Fibroblast of mammary gland (primary cell): ENCODE measurements around the gene MC1R.
A peak's percentile ranks its signal among the peaks of the same experiment; 100 is the strongest.

Source experiments
- DNase-seq: peaks from one replicate; pipeline ENCODE4 v3.0.0-alpha.2; 2010; ENCODE audit warnings: low read depth
- H3K4me3 ChIP-seq: 2 replicates; pipeline ENCODE4 v1.5.1; 2011; ENCODE audit warnings: low read depth, mild to moderate bottlenecking, low read length, moderate library complexity; ENCODE audit not compliant: control insufficient read depth
- TF ChIP-seq, protein P1 (sequence below): conservative IDR thresholded peaks from 2 replicates; pipeline ENCODE4 v1.5.1; 2011; ENCODE audit warnings: low read depth, low read length, inconsistent platforms; ENCODE audit not compliant: control insufficient read depth, insufficient read depth

Gene MC1R

DNA sequence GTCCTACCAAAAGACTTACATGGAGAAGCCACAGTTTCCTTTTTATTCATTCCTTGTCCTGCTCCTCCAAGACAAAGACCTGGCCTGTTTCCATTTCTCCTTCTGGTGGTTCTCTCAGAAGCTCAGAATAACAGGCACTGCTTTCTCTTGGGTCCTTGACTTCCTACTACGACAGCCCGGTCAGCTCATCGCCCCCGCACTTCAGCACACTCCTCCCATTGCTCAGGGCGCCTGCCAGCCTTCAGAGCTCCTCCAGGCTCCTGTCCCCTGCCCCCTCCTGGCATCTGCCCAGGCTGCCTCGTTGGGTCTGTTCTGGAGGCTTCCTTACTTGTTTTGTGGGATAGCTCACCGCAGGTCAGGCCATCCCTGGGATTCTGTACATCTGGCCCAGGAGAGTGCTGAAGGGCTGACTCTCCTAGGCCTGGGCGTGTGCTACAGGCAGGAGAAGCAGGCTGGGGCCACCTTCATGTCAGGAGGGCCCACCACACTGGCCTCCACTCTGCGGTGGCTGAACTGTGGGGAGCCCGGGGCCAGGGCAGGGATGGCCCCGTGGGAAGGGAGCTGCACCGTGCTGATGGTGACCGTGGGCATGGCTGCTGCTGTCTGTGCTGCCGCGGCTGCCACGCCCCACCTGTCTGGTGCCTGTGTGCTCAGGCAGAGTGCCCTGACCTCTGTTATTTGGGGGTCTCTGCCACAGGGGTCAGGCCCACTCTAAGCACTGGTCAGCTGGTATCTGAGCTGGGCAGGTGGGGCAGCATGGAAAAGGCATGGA, 27.6 kb upstream of the MC1R start:
- peak; percentile 47 for DNase-seq
- TF ChIP-seq, protein P1, sequence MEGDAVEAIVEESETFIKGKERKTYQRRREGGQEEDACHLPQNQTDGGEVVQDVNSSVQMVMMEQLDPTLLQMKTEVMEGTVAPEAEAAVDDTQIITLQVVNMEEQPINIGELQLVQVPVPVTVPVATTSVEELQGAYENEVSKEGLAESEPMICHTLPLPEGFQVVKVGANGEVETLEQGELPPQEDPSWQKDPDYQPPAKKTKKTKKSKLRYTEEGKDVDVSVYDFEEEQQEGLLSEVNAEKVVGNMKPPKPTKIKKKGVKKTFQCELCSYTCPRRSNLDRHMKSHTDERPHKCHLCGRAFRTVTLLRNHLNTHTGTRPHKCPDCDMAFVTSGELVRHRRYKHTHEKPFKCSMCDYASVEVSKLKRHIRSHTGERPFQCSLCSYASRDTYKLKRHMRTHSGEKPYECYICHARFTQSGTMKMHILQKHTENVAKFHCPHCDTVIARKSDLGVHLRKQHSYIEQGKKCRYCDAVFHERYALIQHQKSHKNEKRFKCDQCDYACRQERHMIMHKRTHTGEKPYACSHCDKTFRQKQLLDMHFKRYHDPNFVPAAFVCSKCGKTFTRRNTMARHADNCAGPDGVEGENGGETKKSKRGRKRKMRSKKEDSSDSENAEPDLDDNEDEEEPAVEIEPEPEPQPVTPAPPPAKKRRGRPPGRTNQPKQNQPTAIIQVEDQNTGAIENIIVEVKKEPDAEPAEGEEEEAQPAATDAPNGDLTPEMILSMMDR, result no peak
- no peak overlapping the region for H3K4me3 ChIP-seq

DNA sequence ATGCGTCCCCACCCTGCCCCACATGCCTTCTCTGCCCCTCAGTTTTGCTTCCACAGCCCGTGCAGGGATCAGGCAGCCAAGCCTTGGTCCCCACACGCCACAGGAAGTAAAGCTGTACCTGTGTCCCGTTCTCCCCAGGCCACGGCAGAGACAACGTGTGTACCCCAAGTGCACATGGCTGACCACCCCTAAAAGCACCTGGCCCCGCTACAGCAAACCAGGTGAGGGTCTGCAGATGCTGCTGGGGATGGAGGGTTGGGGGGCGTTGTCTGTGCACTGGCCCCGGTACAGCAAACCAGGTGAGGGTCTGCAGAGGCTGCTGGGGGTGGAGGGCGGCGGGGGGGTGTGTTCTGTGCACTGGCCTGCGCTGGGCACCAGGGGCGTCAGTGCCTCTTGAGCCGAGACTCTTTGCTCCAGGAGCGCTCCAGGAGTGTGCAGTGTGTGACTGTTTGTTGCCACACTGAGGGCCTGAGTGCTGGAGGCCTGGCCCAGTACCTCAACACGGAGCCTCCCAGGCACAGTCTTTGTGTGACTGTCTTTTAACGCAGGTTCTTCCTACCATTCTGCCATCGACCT, 26.5 kb upstream of the MC1R start:
- H3K4me3 ChIP-seq, result no peak overlapping the region
- TF ChIP-seq, protein P1, result no peak
- DNase-seq, result no peak

DNA sequence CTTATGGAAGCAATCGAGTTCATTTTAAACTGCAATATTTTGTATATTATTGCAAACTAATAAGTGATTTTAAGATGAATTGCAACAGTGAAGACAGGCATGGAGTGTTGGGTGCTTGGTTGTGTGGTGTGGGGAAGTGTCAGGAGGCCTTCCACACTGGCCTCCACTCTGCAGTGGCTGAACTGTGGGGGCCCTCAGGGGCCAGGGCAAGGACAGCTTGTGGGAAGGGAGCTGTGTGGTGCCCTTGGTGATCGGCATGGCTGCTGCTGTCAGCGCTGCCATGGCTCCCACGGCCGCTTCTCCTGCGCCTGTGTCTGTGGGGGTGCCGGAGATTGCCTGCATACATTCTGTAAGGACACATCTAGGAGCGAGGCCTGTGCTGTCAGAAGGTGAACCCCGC, 26.0 kb upstream of the MC1R start:
- no peak for DNase-seq
- H3K4me3 ChIP-seq, result no peak overlapping the region
- TF ChIP-seq, protein P1, result no peak

DNA sequence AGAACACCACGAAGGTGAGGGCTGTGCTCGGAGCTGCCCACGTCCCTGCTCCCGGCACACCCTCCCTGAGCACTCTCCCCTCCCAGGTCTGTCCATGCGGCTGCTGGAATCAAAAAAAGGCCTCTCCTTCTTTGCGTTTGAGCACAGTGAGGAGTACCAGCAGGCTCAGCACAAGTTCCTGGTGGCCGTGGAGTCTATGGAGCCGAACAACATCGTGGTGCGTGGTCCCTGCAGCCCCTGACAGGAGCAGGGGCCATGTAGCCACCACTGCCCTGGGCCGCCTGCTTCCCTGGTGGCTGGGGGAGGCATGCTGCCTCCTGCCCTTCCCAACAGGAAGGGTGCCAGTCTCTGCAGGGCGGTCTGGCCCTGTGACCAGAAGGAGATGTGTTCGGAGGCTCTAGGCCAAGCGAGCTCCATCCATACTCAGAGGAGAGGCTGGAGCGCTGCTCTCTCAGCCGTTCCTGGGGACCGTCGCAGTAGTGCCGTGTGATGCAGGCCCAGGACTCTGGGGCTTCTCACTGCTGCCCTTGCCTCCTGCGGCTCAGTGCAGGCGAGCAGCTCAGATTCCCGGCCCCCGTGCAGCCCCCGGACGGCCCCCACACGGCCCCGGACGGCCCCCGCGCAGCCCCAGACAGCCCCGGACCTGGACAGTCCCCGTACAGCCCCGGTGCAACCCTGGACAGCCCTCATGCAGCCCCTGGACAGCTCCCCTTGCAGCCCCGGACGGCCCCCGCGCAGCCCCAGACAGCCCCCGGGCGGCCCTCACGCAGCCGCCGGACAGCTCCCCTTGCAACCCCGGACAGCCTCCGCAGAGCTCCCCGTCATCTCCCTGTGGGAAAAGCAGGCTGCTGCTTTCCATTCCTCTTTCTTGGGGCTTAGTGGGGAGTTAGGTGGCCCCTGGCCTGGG, 24.8 kb upstream of the MC1R start:
- TF ChIP-seq, protein P1, result no peak
- DNase-seq, result no peak
- no peak overlapping the region for H3K4me3 ChIP-seq

DNA sequence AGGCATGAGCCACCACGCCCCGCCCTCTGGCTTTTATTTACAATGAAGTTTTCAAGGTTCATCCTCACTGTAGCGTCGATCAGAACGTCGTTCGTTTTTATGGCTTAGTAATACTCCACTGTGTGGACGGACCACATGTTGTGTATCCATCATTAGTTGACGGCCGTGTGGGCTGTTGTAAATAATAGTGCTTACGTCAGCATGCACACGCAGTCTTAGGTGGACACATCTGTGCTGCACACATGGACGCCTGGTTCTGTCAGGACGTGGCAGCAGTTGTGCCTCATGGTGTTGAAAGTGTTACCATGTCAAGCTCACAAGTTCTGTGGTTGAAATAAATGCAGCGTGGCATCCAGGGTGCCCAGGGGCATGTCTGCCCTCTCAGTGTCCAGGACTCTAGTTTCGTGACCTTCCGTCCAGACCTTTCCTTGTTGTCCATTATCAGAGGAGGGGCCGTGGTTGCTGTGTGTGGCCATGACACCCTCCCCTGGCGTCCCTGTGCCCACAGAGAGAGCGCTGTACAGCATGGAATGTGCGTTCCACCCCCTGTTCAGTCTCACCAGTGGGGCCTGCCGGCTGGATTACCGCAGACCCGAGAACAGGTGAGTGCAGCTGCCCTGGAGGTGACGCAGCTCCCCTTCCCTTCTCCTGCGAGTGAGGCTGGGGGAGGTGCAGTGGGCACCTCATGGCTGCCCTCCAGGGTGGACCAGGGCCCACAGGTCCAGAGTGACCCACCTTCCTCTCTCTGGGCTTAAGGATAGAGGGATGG, 23.0 kb upstream of the MC1R start:
- no peak overlapping the region for H3K4me3 ChIP-seq
- DNase-seq, result no peak
- TF ChIP-seq, protein P1, result no peak

DNA sequence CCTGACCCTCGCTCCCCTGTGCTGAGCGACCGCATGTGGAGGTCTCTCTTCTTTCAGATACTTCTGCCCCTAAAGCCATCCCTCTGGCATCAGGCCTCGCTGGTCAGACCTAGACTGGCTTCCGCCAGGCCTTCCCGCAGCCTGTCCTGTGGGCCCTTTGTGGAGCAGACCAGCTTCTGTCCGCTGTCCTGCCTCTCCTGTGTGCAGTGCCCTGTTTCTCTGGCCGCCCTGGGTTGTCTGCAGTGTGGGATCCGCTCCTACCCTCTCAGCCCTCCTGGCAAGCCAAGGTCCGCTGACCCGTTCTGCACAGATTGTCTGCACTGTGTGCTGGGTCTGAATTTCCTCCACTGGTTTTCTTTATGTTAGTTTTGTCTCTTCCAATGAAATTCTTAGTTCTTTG, 21.5 kb upstream of the MC1R start:
- no peak overlapping the region for H3K4me3 ChIP-seq

More for the DNA sequence above, 21.5 kb upstream of the MC1R start:
- TF ChIP-seq, protein P1, result no peak
- no peak for DNase-seq
